Transverse colon (tissue), 4 donors: ENCODE results near the gene KRTAP1-5. TPM values are rescaled to one million over a fixed set of nuclear protein-coding genes. Genes with fewer than 3 reads are reported as not detected.
"Not testable (repeated sequence)": the region's sequence is repeated elsewhere in the genome, so short reads cannot be mapped to it uniquely, and the experiment has no call there.

Experiments used
- DNase-seq: peaks from one replicate; pipeline ENCODE4 v3.0.0-alpha.2; 2019
- H3K27ac ChIP-seq, 4 donors: fragments of 200-600 bp; sonication (generic); 2 replicates each; pipeline ENCODE4 v1.5.1; 2016 to 2018; ENCODE audit warnings: inconsistent platforms in 4 of 4
- H3K27me3 ChIP-seq: fragments of 200-600 bp; sonication (generic); 2 replicates; pipeline ENCODE4 v1.5.1; 2017; ENCODE audit warnings: inconsistent platforms
- H3K36me3 ChIP-seq, 4 donors: fragments of 200-600 bp; sonication (generic); 2 replicates each; pipeline ENCODE4 v1.5.1; 2017 to 2019; ENCODE audit warnings: inconsistent platforms in 4 of 4
- H3K4me1 ChIP-seq, 4 donors: fragments of 200-600 bp; sonication (generic); 2 replicates each; pipeline ENCODE4 v1.5.1; 2017 to 2020; ENCODE audit warnings: inconsistent platforms in 4 of 4
- H3K4me3 ChIP-seq, 4 donors: fragments of 200-600 bp; sonication (generic); 1 replicate in 1 of 4; 2 replicates in 3 of 4; pipeline versions ENCODE4 v1.5.1 to v1.6.1; 2017 to 2019; ENCODE audit warnings: inconsistent platforms in 4 of 4
- H3K9me3 ChIP-seq, 2 donors: fragments of 200-600 bp; sonication (generic); 2 replicates each; pipeline ENCODE4 v1.5.1; 2017 to 2019; ENCODE audit warnings: inconsistent platforms in 2 of 2
- EP300 ChIP-seq: sonication (generic); formaldehyde crosslinking; IDR thresholded peaks from one replicate; pipeline ENCODE4 v1.6.1; 2017; ENCODE audit warnings: antibody characterized with exemption, low read depth
- POLR2A ChIP-seq: fragments of 450-650 bp; IDR thresholded peaks from one replicate; pipeline ENCODE4 v1.6.1; 2016; ENCODE audit warnings: antibody characterized with exemption, mild to moderate bottlenecking, moderate library complexity
- POLR2AphosphoS5 ChIP-seq, 3 donors: sonication (generic); formaldehyde crosslinking; IDR thresholded peaks; one replicate each; pipeline ENCODE4 v1.6.1; 2016; ENCODE audit warnings: antibody characterized with exemption in 3 of 3
- WGBS, 2 donors: methylation state at CpG; one replicate each; pipeline ENCODE4 v1.1.5; 2018; ENCODE audit warnings: low coverage in 1 of 2; 5-methylcytosine and 5-hydroxymethylcytosine counted together
- in situ Hi-C, 4 donors: fragments of 200-750 bp; cut with MboI; loops; one replicate each; pipeline versions ENCODE4 v1.15.0 to v1.15.1; 2017; ENCODE audit warnings: low sequenced_read_pairs in 3 of 4, low pct_ligation_motif_present in 1 of 4, low pct_unique_long_range_greater_than_20kb in 1 of 4
- intact Hi-C: fragments of 100-400 bp; cut with DNase I; formaldehyde crosslinking; loops from one replicate; pipeline ENCODE4 v1.15.1; 2023; ENCODE audit warnings: low total_unique reads
- total RNA-seq, 4 donors: library from RNA; depleted of rRNA; stranded (reverse); fragments of >200 nt; gene quantifications; one replicate each; pipeline ENCODE4 v1.1.0, GENCODE V29; 2016
- TF ChIP-seq, protein P1 (sequence below), 5 experiments: fragments of 200-600 bp in 3 of 5; fragments of 450-650 bp in 2 of 5; sonication (generic) in 3 of 5; IDR thresholded peaks; 1 replicate in 2 of 5; 2 replicates in 3 of 5; pipeline ENCODE4 v1.5.1; 2016 to 2017; ENCODE audit warnings: antibody characterized with exemption in 5 of 5, inconsistent platforms in 3 of 5, mild to moderate bottlenecking in 2 of 5, moderate library complexity in 1 of 5

The KRTAP1-5 gene
- total RNA-seq, 4 donors from 2014 or later: not detected

DNA sequence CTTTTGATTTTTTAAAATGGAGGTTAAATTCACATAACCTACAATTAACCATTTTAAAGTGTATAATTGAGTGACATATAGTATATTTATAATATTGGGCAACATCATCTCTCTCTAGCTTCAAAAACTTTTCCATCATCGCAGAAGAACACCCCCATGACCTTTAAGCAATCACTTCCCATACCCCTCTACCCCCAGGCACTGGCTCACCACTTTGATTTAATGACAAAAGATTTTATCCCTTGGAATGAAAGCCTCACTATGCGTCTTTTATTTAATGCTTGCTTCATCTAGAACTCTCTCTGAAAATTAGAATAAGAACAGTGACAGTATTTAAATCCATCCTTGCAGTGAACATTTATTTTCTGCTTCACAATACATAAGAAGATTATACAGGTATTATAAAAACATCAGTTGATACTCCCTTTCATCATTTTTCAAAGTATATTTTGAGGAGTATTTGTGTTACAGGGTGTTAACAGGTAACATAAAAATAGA is 10.9 kb upstream of the KRTAP1-5 start:
- intact Hi-C loops: no loop called here
- H3K27me3 ChIP-seq: peaks cover 6% of the 10 kb centered on the region
- no peaks in the 10 kb centered on the region for H3K9me3 ChIP-seq
- in situ Hi-C loops: no loop called here
- H3K36me3 ChIP-seq: no peaks in the 10 kb centered on the region
- 83% methylated on average over 2 of the region's 2 CpGs for WGBS, 2 donors
- H3K4me1 ChIP-seq: no peaks in the 10 kb centered on the region
- no peak overlapping the region for H3K27ac ChIP-seq
- no peak overlapping the region for H3K4me3 ChIP-seq
- DNase-seq: no peak
- no peak for TF ChIP-seq POLR2AphosphoS5 (IDR thresholded peaks at IDR 0.05)
- TF ChIP-seq, protein P1, sequence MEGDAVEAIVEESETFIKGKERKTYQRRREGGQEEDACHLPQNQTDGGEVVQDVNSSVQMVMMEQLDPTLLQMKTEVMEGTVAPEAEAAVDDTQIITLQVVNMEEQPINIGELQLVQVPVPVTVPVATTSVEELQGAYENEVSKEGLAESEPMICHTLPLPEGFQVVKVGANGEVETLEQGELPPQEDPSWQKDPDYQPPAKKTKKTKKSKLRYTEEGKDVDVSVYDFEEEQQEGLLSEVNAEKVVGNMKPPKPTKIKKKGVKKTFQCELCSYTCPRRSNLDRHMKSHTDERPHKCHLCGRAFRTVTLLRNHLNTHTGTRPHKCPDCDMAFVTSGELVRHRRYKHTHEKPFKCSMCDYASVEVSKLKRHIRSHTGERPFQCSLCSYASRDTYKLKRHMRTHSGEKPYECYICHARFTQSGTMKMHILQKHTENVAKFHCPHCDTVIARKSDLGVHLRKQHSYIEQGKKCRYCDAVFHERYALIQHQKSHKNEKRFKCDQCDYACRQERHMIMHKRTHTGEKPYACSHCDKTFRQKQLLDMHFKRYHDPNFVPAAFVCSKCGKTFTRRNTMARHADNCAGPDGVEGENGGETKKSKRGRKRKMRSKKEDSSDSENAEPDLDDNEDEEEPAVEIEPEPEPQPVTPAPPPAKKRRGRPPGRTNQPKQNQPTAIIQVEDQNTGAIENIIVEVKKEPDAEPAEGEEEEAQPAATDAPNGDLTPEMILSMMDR (IDR thresholded peaks at IDR 0.05): no peak
- no peak for TF ChIP-seq EP300
- no peak for TF ChIP-seq POLR2A

DNA sequence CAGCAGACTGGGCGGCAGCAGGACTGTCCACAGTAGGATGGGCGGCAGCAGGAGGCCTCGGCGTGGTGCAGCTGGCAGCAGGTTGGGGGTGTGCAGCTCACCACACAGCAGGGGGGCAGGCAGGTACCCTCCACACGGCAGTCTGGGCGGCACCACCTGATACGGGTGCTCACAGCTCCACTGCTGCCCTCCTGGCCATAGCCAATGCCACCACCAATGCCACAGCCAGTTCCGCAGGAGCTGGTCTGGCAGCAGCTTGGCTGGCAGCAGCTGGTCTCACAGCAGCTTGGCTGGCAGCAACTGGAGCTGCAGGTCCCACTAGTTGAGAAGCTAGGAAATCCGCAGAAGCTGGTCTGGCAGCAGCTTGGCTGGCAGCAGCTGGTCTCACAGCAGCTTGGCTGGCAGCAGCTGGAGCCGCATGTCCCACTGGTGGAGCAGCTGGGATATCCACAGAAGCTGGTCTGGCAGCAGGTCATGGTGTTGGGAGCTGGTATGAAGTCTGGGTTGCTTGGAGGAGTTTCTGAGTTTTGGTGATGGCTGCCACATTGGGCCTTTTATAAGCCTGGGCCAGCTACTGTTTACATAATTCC is 7.4 kb upstream of the KRTAP1-5 start, which contains the start of gene KRTAP1-3:
Gene KRTAP1-3, minus strand, starts transcription at position 529 of the 590 bp plus-strand sequence. Its CDS starts 53 bp downstream, at position 476.
- intact Hi-C loops, H3K4me3 ChIP-seq, H3K36me3 ChIP-seq, H3K4me1 ChIP-seq, H3K9me3 ChIP-seq, H3K27ac ChIP-seq, DNase-seq, in situ Hi-C loops, H3K27me3 ChIP-seq: not testable (repeated sequence)
- WGBS, 2 donors: 94% methylated on average over 8 of the region's 10 CpGs; no CpG with 5 or more reads in 1 of the 2 donors

DNA sequence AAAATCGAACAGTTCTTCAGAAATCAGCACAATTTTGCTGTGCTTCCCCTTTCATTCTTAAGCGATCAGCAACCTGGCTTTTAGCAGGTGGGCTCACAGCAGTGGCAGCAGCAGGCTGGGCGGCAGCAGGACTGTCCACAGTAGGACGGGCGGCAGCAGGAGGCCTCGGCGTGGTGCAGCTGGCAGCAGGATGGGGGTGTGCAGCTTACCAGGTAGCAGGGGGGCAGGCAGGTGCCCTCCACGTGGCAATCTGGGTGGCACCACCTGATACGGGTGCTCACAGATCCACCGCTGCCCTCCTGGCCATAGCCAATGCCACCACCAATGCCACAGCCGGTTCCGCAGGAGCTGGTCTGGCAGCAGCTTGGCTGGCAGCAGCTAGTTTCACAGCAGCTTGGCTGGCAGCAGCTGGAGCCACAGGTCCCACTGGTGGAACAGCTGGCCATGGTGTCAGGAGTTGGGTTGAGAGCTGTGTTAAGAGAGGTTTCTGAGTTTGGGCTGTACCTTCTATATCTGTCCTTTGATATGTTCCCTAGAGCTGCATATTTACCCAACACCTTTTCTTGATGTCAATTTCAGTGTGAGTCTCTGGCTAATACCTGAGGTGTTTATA is 2.7 kb upstream of the KRTAP1-5 start, which contains the start of gene KRTAP1-4:
Gene KRTAP1-4, minus strand, starts transcription at position 563 of the 613 bp plus-strand sequence. Its CDS starts 117 bp downstream, at position 446.
- Histone ChIP-seq H3K9me3 (no peaks in the 10 kb centered on the region), H3K4me1 (no peaks in the 10 kb centered on the region), H3K4me3 (no peak within 1 kb of the TSS), H3K27me3 (peaks cover 3% of the 10 kb centered on the region), H3K36me3 (no peaks in the 10 kb centered on the region), H3K27ac (no peak within 1 kb of the TSS)
- 77 to 100% methylated on average over 1 to 7 of the region's 12 CpGs for WGBS, 2 donors
- intact Hi-C loops: no loop called here
- in situ Hi-C loops: no loop called here
- no peak for DNase-seq
- no peak for TF ChIP-seq POLR2A
- TF ChIP-seq EP300: no peak
- TF ChIP-seq POLR2AphosphoS5 (IDR thresholded peaks at IDR 0.05): no peak

DNA sequence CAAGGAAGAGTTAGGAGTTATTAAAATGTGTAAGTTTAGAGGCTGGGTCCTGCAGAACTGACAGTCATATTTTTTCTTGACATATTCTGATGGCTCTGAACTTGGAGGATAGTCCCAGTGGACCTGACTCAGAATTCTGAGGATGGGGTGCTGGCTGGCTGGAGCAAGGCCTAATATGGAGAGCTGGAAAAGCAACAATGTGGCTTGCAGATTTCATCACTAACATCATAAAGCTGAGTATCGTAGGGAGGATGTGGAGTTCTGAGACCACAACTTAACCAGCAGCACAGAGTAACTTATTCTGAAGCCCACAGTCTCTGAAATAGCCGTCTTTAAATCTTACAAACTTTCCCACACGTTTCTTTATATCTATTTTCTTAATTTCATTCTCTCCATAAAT is 2.3 kb downstream of the KRTAP1-5 start:
- in situ Hi-C loops (no loop called here), intact Hi-C loops (no loop called here)
- Histone ChIP-seq H3K36me3 (no peaks in the 10 kb centered on the region), H3K27ac (no peak overlapping the region), H3K27me3 (no peaks in the 10 kb centered on the region), H3K4me3 (no peak overlapping the region), H3K4me1 (no peaks in the 10 kb centered on the region), H3K9me3 (no peaks in the 10 kb centered on the region)
- TF ChIP-seq POLR2AphosphoS5 (IDR thresholded peaks at IDR 0.05): no peak
- no peak for TF ChIP-seq EP300
- TF ChIP-seq, protein P1 (IDR thresholded peaks at IDR 0.05): no peak
- no peak for TF ChIP-seq POLR2A
- no peak for DNase-seq
- 73 to 81% methylated on average over 3 of the region's 3 CpGs for WGBS, 2 donors

DNA sequence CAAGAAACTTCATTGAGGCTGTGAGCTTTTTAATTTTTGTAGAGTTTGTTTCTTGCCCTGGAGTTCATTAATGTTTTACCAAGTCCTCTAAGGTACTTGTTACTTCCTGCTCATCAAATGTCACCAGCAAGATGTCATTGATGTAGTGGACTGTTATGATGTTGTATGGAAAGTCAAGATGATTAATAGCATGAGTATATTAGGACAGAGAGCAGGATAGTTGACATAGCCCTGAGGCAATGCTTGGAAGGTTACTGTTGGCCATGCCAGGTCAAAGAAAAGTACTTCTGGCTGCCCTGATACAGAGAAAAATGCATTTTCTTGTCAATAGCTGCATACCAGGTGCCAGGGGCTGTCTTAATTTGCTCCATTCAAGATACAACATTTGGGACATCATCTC is 6.7 kb downstream of the KRTAP1-5 start:
- intact Hi-C loops (no loop called here), in situ Hi-C loops (no loop called here)
- no peak overlapping the region for H3K27ac ChIP-seq
- H3K36me3 ChIP-seq: no peaks in the 10 kb centered on the region
- DNase-seq: no peak
- H3K27me3 ChIP-seq: no peaks in the 10 kb centered on the region
- H3K4me1 ChIP-seq: no peaks in the 10 kb centered on the region
- H3K9me3 ChIP-seq: no peaks in the 10 kb centered on the region
- no peak for TF ChIP-seq EP300
- TF ChIP-seq, protein P1 (IDR thresholded peaks at IDR 0.05): no peak
- TF ChIP-seq POLR2A: no peak
- H3K4me3 ChIP-seq: no peak overlapping the region
